ENCODE measurements around the gene HP.
"Not testable (repeated sequence)": the region's sequence is repeated elsewhere in the genome, so short reads cannot be mapped to it uniquely, and the experiment has no call there.

The HP gene

GRCh38 chr16:72068930-72069329, 14.6 kb downstream of the HP start:
- no peak for TF ChIP-seq CTCF (IDR thresholded peaks at IDR 0.05; ENCODE audit: low read depth, low read length)
- H3K4me3 ChIP-seq (replicated peaks in 1 of 2; ENCODE audit: low read depth in 2 of 2, low read length in 2 of 2): no peak overlapping the region
- DNase-seq (ENCODE audit: low read depth in 2 of 2): no peak

GRCh38 chr16:72072514-72073342, 18.4 kb downstream of the HP start:
- TF ChIP-seq CTCF (IDR thresholded peaks at IDR 0.05; ENCODE audit: low read depth, low read length): no peak
- DNase-seq (ENCODE audit: low read depth in 2 of 2): peak in 1 of 2 donors; percentile 85
- no peak overlapping the region for H3K4me3 ChIP-seq (replicated peaks in 1 of 2; ENCODE audit: low read depth in 2 of 2, low read length in 2 of 2)

GRCh38 chr16:72073560-72074230, 19.4 kb downstream of the HP start:
- peak in 1 of 2 donors; percentile 81 for DNase-seq (ENCODE audit: low read depth in 2 of 2)
- no peak overlapping the region for H3K4me3 ChIP-seq (replicated peaks in 1 of 2; ENCODE audit: low read depth in 2 of 2, low read length in 2 of 2)
- TF ChIP-seq CTCF (IDR thresholded peaks at IDR 0.05; ENCODE audit: low read depth, low read length): no peak

- not testable (repeated sequence) for DNase-seq (ENCODE audit: low read depth in 2 of 2); H3K4me3 ChIP-seq (replicated peaks in 1 of 2; ENCODE audit: low read depth in 2 of 2, low read length in 2 of 2)
Observed at GRCh38 chr16:72075067-72075466, 20.8 kb downstream of the HP start.

- DNase-seq (ENCODE audit: low read depth in 2 of 2); H3K4me3 ChIP-seq (replicated peaks in 1 of 2; ENCODE audit: low read depth in 2 of 2, low read length in 2 of 2): not testable (repeated sequence)
Observed at GRCh38 chr16:72076991-72077706, 22.8 kb downstream of the HP start.

GRCh38 chr16:72083778-72084404, 29.6 kb downstream of the HP start:
- DNase-seq (ENCODE audit: low read depth in 2 of 2): no peak
- TF ChIP-seq CTCF (IDR thresholded peaks at IDR 0.05; ENCODE audit: low read depth, low read length): no peak
- H3K4me3 ChIP-seq (replicated peaks in 1 of 2; ENCODE audit: low read depth in 2 of 2, low read length in 2 of 2): no peak overlapping the region

- DNase-seq (ENCODE audit: low read depth in 2 of 2): no peak
- no peak for TF ChIP-seq CTCF (IDR thresholded peaks at IDR 0.05; ENCODE audit: low read depth, low read length)
- no peak overlapping the region for H3K4me3 ChIP-seq (replicated peaks in 1 of 2; ENCODE audit: low read depth in 2 of 2, low read length in 2 of 2)
Observed at GRCh38 chr16:72084445-72084844, 30.1 kb downstream of the HP start.

All from cardiac fibroblast (primary cell).